Kidney epithelial cell (primary cell): ENCODE results near the gene SORL1. TPM values are rescaled to one million over a fixed set of nuclear protein-coding genes. Genes with fewer than 3 reads are reported as not detected.

ENCODE experiments used
- DNase-seq: peaks from one replicate; pipeline ENCODE4 v3.0.0-alpha.2; 2010; ENCODE audit warnings: low read depth
- H3K27me3 ChIP-seq: 2 replicates; pipeline ENCODE4 v1.6.0; 2011; ENCODE audit warnings: low read length; ENCODE audit not compliant: control insufficient read depth, insufficient read depth
- H3K36me3 ChIP-seq: 2 replicates; pipeline ENCODE4 v1.5.1; 2011; ENCODE audit warnings: low read length; ENCODE audit not compliant: control insufficient read depth, insufficient read depth
- H3K4me3 ChIP-seq: 2 replicates; pipeline ENCODE4 v1.5.1; 2011; ENCODE audit warnings: low read depth, mild to moderate bottlenecking, control low read depth, low read length
- total RNA-seq: library from RNA; depleted of rRNA; stranded (reverse); fragments of >200 nt; gene quantifications from 2 replicates; pipeline ENCODE4 v1.2.3, GENCODE V29; 2015
- TF ChIP-seq, protein P1 (sequence below): IDR thresholded peaks from 2 replicates; pipeline ENCODE4 v1.5.1; 2011; ENCODE audit warnings: mild to moderate bottlenecking, moderate library complexity, low read length, control low read depth, inconsistent platforms; ENCODE audit not compliant: insufficient read depth, poor library complexity, severe bottlenecking

The SORL1 gene
- total RNA-seq, 1 donor from 2014 or later, result 4.1 TPM

DNA sequence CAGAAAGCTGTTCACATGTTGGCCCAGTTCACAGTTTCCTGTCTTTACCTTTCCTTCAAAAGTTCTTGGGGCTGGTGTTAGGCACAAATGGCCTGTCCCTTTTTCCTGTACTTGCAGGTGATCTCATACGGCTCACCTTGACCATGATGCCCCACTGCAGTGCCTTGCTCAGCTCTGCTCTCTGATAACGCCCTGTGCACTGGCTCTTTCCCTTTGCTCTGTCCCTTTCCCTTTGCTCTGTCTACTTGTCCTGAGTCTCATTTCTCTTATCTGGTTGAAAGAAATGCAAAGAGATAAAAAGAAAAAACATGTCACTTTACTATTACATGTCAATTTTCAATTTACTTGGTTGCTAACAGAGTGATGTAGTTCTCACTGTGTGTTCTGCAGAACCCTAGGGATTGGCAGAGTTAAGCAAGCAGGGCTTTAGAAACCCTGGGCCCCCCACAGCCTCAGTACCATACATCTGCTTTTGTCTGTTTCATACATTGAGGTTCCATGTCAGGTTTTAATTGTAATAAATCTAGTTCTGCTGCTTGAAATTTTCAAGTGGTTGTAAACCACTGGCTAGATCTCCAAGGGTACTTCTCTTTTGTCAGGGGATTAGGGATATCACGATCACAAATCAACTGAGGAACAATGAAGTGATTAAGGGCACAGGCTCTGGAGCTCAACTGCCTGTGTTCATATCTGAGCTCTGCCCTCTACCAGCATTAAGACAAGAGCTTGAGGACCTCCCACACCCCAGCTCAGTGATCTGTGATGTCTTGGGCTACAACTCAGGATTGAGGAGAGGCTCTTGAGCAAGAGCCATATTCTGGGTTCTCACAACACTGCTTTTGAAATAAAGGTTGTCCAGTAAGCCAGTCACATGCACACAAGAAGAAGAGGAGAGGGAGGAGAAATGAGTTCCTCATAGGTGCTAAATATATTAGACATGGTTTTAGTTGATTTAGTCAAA lies 16.3 kb upstream of the SORL1 start:
- TF ChIP-seq, protein P1, sequence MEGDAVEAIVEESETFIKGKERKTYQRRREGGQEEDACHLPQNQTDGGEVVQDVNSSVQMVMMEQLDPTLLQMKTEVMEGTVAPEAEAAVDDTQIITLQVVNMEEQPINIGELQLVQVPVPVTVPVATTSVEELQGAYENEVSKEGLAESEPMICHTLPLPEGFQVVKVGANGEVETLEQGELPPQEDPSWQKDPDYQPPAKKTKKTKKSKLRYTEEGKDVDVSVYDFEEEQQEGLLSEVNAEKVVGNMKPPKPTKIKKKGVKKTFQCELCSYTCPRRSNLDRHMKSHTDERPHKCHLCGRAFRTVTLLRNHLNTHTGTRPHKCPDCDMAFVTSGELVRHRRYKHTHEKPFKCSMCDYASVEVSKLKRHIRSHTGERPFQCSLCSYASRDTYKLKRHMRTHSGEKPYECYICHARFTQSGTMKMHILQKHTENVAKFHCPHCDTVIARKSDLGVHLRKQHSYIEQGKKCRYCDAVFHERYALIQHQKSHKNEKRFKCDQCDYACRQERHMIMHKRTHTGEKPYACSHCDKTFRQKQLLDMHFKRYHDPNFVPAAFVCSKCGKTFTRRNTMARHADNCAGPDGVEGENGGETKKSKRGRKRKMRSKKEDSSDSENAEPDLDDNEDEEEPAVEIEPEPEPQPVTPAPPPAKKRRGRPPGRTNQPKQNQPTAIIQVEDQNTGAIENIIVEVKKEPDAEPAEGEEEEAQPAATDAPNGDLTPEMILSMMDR, result no peak
- H3K4me3 ChIP-seq, result no peak overlapping the region
- H3K27me3 ChIP-seq, result no peaks in the 10 kb centered on the region
- DNase-seq, result no peak
- no peaks in the 10 kb centered on the region for H3K36me3 ChIP-seq

- TF ChIP-seq, protein P1, result no peak
- Histone ChIP-seq H3K27me3 (no peaks in the 10 kb centered on the region), H3K36me3 (no peaks in the 10 kb centered on the region), H3K4me3 (no peak overlapping the region)
- DNase-seq, result no peak
These were observed 15.0 kb upstream of the SORL1 start for GRCh38 chr11:121437018-121437685.

GRCh38 chr11:121437686-121438078 lies 14.4 kb upstream of the SORL1 start:
- no peaks in the 10 kb centered on the region for H3K27me3 ChIP-seq
- no peak overlapping the region for H3K4me3 ChIP-seq
- TF ChIP-seq, protein P1, result no peak
- DNase-seq, result no peak
- no peaks in the 10 kb centered on the region for H3K36me3 ChIP-seq

GRCh38 chr11:121439337-121439736 lies 12.8 kb upstream of the SORL1 start:
- H3K36me3 ChIP-seq, result no peaks in the 10 kb centered on the region
- no peak for DNase-seq
- no peak overlapping the region for H3K4me3 ChIP-seq
- H3K27me3 ChIP-seq, result no peaks in the 10 kb centered on the region
- TF ChIP-seq, protein P1, result no peak

- no peaks in the 10 kb centered on the region for H3K36me3 ChIP-seq
- H3K4me3 ChIP-seq, result no peak overlapping the region
- H3K27me3 ChIP-seq, result no peaks in the 10 kb centered on the region
- TF ChIP-seq, protein P1, result no peak
- no peak for DNase-seq
These were observed 12.4 kb upstream of the SORL1 start for GRCh38 chr11:121439759-121440158.

GRCh38 chr11:121441521-121441920 lies 10.6 kb upstream of the SORL1 start:
- no peaks in the 10 kb centered on the region for H3K27me3 ChIP-seq
- no peaks in the 10 kb centered on the region for H3K36me3 ChIP-seq
- TF ChIP-seq, protein P1, result no peak
- no peak overlapping the region for H3K4me3 ChIP-seq
- DNase-seq, result no peak
